NT2/D1 (cell line): Measurements from ENCODE around the gene SLIT3.

Experiments used
- SUZ12 ChIP-seq: IDR thresholded peaks from 2 replicates; pipeline ENCODE4 v1.6.1; 2011; ENCODE audit not compliant: insufficient read length, insufficient read depth; ENCODE audit errors: extremely low read depth
- YY1 ChIP-seq: IDR thresholded peaks from 2 replicates; pipeline ENCODE4 v1.6.1; 2011; ENCODE audit not compliant: insufficient read length, insufficient read depth

GRCh38 chr5:169196059-169196458 lies 104.9 kb downstream of the SLIT3 start:
- no peak for TF ChIP-seq YY1
- TF ChIP-seq SUZ12: no peak
